GM12891 (cell line): Measurements from ENCODE around the gene WDR7.

Experiments used
- PAX5 ChIP-seq: IDR thresholded peaks from 2 replicates; pipeline ENCODE4 v1.6.1; 2011; ENCODE audit warnings: low read length, moderate library complexity, mild to moderate bottlenecking; ENCODE audit not compliant: insufficient read depth, severe bottlenecking
- POLR2A ChIP-seq: IDR thresholded peaks from 2 replicates; pipeline ENCODE4 v1.6.1; 2011; ENCODE audit warnings: low read depth, low read length, control low read depth
- POLR2AphosphoS5 ChIP-seq: IDR thresholded peaks from 2 replicates; pipeline ENCODE4 v1.6.1; 2011; ENCODE audit warnings: low read depth, low read length, control low read depth
- POU2F2 ChIP-seq: IDR thresholded peaks from 2 replicates; pipeline ENCODE4 v1.6.1; 2011; ENCODE audit warnings: low read depth, mild to moderate bottlenecking, control low read depth, low read length, moderate library complexity
- SPI1 ChIP-seq: IDR thresholded peaks from 2 replicates; pipeline ENCODE4 v1.6.1; 2011; ENCODE audit warnings: low read depth, low read length, control low read depth
- TAF1 ChIP-seq: IDR thresholded peaks from 2 replicates; pipeline ENCODE4 v1.6.1; 2011; ENCODE audit warnings: low read depth, low read length, control low read depth

DNA sequence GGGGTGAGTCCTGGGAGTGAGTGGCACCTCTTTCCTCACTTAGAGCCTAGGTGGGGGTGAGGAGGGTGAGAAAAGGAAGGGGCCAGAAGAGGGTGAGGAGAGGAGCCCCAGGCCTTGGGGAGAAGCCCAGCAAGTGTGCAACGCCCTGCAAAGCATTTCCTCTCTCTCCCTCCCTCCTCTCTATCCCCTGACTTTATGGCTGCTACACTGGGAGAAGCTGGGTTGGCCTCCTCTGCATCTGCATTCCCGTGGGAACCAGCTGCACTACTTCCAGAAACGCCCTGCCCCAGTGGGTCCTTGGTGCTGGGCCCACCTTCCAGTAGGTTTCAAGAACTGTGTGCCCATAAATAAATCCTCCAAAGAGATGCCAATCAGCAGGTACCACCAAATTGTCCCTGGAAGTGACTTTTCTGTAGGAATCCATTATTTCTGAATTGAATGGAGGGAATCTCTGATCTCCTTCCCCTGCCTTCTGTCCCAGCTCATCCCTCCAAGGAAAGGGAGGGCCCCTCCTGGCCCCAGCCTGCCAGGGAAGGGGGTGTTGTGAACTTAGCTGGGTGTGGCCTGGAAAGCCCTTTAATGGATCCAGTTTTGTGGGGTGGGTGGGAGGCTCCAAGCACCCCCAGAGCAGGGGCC lies 400.0 kb downstream of the WDR7 start:
- no peak for TF ChIP-seq POLR2A
- no peak for TF ChIP-seq POLR2AphosphoS5
- no peak for TF ChIP-seq TAF1
- no peak for TF ChIP-seq POU2F2
- TF ChIP-seq PAX5 = no peak
- no peak for TF ChIP-seq SPI1
